CD4-positive, alpha-beta T cell (primary cell): ENCODE data around the gene WDFY3. TPM values are rescaled to one million over a fixed set of nuclear protein-coding genes. Genes with fewer than 3 reads are reported as not detected.

Experiments used
- ATAC-seq: fragments of 200-7000 bp; cut with Tn5 transposase; one replicate; pipeline ENCODE4 v1.10.0; 2022; ENCODE audit warnings: mild to moderate bottlenecking; ENCODE audit not compliant: poor library complexity
- CTCF ChIA-PET: fragments of 350-600 bp; sonication (Branson Sonifier 250); formaldehyde crosslinking; loops from one replicate; lab custom pipeline; 2021; ENCODE audit warnings: antibody characterized with exemption, inconsistent platforms; lab: Charles Lee
- POLR2A ChIA-PET: fragments of 350-600 bp; sonication (Branson Sonifier 250); formaldehyde crosslinking; loops from one replicate; lab custom pipeline; 2021; ENCODE audit warnings: antibody characterized with exemption, inconsistent platforms; lab: Charles Lee
- DNase-seq, 14 experiments: peaks; one replicate each; pipeline ENCODE4 v3.0.0-alpha.2; 2013 to 2020; ENCODE audit warnings: mixed read lengths in 2 of 14
- H3K27ac ChIP-seq, 2 donors: one replicate each; pipeline versions ENCODE4 v1.5.1 to v1.7.0; 2013; ENCODE audit warnings: low read length in 2 of 2, low read depth in 1 of 2, mild to moderate bottlenecking in 1 of 2
- H3K27me3 ChIP-seq, 2 experiments: 1 replicate in 1 of 2; 2 replicates in 1 of 2; pipeline versions ENCODE4 v1.6.1 to v1.7.0; 2013; ENCODE audit warnings: low read length in 2 of 2, control low read depth in 1 of 2, mild to moderate bottlenecking in 1 of 2, moderate library complexity in 1 of 2; ENCODE audit not compliant: insufficient read depth in 2 of 2, control insufficient read depth in 1 of 2
- H3K36me3 ChIP-seq: one replicate; pipeline ENCODE4 v1.6.1; 2013; ENCODE audit warnings: low read length, control low read depth; ENCODE audit not compliant: insufficient read depth
- H3K4me1 ChIP-seq: one replicate; pipeline ENCODE4 v1.6.1; 2013; ENCODE audit warnings: low read length, control low read depth; ENCODE audit not compliant: insufficient read depth
- H3K4me3 ChIP-seq: one replicate; pipeline ENCODE4 v1.5.1; 2013; ENCODE audit warnings: mild to moderate bottlenecking, low read length, moderate library complexity
- H3K9me3 ChIP-seq, 2 experiments: 1 replicate in 1 of 2; 2 replicates in 1 of 2; pipeline versions ENCODE4 v1.6.1 to v1.7.0; 2013; ENCODE audit warnings: low read length in 2 of 2, mild to moderate bottlenecking in 2 of 2, control low read depth in 1 of 2, moderate library complexity in 1 of 2; ENCODE audit not compliant: control insufficient read depth in 1 of 2, insufficient read depth in 1 of 2
- H3K27ac Mint-ChIP-seq: one replicate; pipeline ENCODE4 v1.8.0; 2020; ENCODE audit warnings: mixed read lengths
- H3K27me3 Mint-ChIP-seq: one replicate; pipeline ENCODE4 v1.8.0; 2021; ENCODE audit warnings: mixed read lengths
- H3K36me3 Mint-ChIP-seq: one replicate; pipeline ENCODE4 v1.8.0; 2021; ENCODE audit warnings: low read depth, mixed read lengths
- H3K4me1 Mint-ChIP-seq: one replicate; pipeline ENCODE4 v1.8.0; 2021; ENCODE audit warnings: low read depth, mixed read lengths
- H3K4me3 Mint-ChIP-seq: one replicate; pipeline ENCODE4 v1.8.0; 2020; ENCODE audit warnings: mild to moderate bottlenecking, mixed read lengths
- H3K9me3 Mint-ChIP-seq: one replicate; pipeline ENCODE4 v1.8.0; 2020; ENCODE audit warnings: mixed read lengths
- CTCF ChIP-seq: fragments of 200-600 bp; IDR thresholded peaks from one replicate; pipeline ENCODE4 v1.8.0; 2022; ENCODE audit warnings: antibody characterized with exemption, mild to moderate bottlenecking
- intact Hi-C, 2 experiments: fragments of 100-400 bp; cut with DNase I in 1 of 2; cut with micrococcal nuclease in 1 of 2; formaldehyde crosslinking; loops; one replicate each; pipeline versions ENCODE4 v1.15.1 to v1.9.0; 2023 to 2025; cut with DNase I, micrococcal nuclease
- total RNA-seq, 174 experiments: library from RNA in 2 of 174; stranded (reverse) in 2 of 174; gene quantifications; one replicate each; pipeline ENCODE4 v1.2.3 and lab custom pipeline; 2021 to 2026

Gene WDFY3
- total RNA-seq, 2 experiments from 2014 or later = 0.60 to 0.75 TPM

DNA sequence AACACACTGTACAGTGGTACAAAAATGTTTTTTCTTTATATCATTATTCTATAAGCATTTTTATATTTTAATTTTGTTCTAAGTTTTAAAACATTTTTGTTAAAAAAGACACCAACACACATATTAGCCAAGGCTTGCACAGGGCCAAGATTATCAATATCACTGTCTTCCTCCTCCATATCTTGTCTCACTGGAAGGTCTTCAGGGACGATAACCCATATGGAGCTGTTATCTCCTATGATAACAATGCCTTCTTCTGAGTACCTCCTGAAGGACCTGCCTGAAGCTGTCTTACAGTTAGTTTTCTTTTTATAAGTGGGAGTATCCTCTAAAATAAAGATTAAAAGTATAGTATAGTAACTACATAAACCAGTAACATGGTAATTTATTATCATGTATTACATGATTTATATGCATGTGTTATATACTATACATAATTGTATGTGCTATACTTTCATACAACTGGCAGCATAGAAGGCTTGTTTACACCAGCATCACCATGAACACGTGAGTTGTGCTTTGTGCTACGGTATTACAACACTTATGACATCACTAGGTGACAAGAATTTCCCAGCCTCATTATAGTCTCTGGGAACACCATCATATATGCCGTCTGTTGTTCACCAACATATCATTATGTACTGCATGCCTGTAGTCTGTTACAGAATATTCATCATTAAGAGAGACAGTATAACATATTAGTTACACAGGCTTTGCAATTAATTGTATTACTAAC lies 90.7 kb downstream of the WDFY3 start:
- Histone ChIP-seq H3K36me3 (no peaks in the 10 kb centered on the region), H3K4me3 (no peak overlapping the region), H3K27me3 (no peaks in the 10 kb centered on the region), H3K9me3 (no peaks in the 10 kb centered on the region), H3K4me1 (no peaks in the 10 kb centered on the region), H3K27ac (no peak overlapping the region)
- no peak for TF ChIP-seq CTCF
- no peaks in the 10 kb centered on the region for H3K9me3 Mint-ChIP-seq
- ATAC-seq (no peak), DNase-seq (no peak)
- no peaks in the 10 kb centered on the region for H3K27me3 Mint-ChIP-seq
- H3K4me3 Mint-ChIP-seq = no peak overlapping the region
- no peak overlapping the region for H3K27ac Mint-ChIP-seq
- H3K36me3 Mint-ChIP-seq = no peaks in the 10 kb centered on the region
- ChIA-PET CTCF (no interaction called here), POLR2A (no interaction called here)
- intact Hi-C loops = no loop called here
- no peaks in the 10 kb centered on the region for H3K4me1 Mint-ChIP-seq

DNA sequence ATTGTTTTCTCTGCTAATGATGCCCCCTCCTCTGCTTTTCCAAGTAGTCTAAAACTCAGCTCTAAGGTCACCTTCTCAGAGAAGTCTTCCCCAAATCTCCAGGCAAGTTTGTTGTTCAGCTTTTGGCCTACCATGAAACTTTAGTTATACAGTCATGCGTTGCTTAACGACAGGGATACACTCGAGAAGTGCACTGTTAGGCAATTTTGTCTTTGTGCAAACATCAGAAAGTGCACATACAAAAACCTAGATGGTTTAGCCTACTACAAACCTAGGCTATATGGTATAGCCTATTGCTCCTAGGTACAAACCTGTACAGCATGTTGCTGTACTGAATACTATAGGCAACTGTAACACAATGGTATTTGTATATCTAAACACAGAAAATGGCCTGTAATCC lies 91.9 kb downstream of the WDFY3 start:
- Histone ChIP-seq H3K27me3 (no peaks in the 10 kb centered on the region), H3K4me1 (no peaks in the 10 kb centered on the region), H3K27ac (no peak overlapping the region), H3K4me3 (no peak overlapping the region), H3K9me3 (no peaks in the 10 kb centered on the region), H3K36me3 (no peaks in the 10 kb centered on the region)
- no peak overlapping the region for H3K27ac Mint-ChIP-seq
- ChIA-PET CTCF (no interaction called here), POLR2A (no interaction called here)
- DNase-seq (no peak), ATAC-seq (no peak)
- no peaks in the 10 kb centered on the region for H3K4me1 Mint-ChIP-seq
- no peak for TF ChIP-seq CTCF
- H3K36me3 Mint-ChIP-seq = no peaks in the 10 kb centered on the region
- no peak overlapping the region for H3K4me3 Mint-ChIP-seq
- H3K9me3 Mint-ChIP-seq = no peaks in the 10 kb centered on the region
- no peaks in the 10 kb centered on the region for H3K27me3 Mint-ChIP-seq
- intact Hi-C loops = no loop called here

DNA sequence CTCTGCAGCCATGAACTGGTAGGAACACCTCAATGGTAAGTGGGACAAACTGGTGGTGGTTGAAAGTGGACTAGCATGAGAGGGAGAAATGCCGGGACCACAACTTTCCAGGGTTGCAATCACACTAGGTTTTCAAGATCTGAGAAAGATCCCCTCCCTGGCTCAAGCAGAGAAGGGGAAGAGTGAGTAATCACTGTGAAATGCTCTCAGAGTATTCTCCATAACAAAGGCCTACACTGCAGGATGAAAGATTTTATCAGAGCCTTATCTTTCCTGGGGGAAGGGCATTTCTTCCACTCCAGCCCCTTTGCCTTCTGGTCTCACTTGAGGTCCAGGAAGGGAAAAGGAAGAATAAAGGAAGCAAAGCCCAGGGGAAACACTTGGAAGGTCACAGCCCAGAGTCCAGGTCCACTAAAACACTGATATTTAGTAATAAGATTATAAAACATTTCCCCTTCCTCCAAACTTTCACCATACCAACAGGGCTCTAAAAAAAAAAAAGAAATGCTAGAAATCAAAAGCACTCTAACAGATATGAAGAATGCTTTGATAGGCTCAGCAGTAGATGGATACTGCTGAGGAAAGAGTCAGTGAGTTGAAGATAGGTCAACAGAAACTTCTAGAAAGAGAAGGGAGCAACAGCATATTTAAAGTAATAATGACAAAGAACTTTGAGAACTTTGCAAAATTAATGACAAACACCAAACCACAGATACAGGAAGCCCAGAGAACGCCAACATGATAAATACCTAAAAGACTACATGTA lies 95.9 kb downstream of the WDFY3 start:
- H3K27ac Mint-ChIP-seq = no peak overlapping the region
- Histone ChIP-seq H3K36me3 (no peaks in the 10 kb centered on the region), H3K4me3 (no peak overlapping the region), H3K27me3 (no peaks in the 10 kb centered on the region), H3K4me1 (no peaks in the 10 kb centered on the region), H3K9me3 (no peaks in the 10 kb centered on the region), H3K27ac (no peak overlapping the region)
- TF ChIP-seq CTCF = no peak
- H3K36me3 Mint-ChIP-seq = no peaks in the 10 kb centered on the region
- no peaks in the 10 kb centered on the region for H3K9me3 Mint-ChIP-seq
- DNase-seq (no peak), ATAC-seq (no peak)
- no peaks in the 10 kb centered on the region for H3K27me3 Mint-ChIP-seq
- intact Hi-C loops = no loop called here
- no peaks in the 10 kb centered on the region for H3K4me1 Mint-ChIP-seq
- POLR2A ChIA-PET = no interaction called here
- H3K4me3 Mint-ChIP-seq = no peak overlapping the region
- CTCF ChIA-PET = no interaction called here
